Measurements from ENCODE around the gene DEGS2.

DEGS2 gene

DNA sequence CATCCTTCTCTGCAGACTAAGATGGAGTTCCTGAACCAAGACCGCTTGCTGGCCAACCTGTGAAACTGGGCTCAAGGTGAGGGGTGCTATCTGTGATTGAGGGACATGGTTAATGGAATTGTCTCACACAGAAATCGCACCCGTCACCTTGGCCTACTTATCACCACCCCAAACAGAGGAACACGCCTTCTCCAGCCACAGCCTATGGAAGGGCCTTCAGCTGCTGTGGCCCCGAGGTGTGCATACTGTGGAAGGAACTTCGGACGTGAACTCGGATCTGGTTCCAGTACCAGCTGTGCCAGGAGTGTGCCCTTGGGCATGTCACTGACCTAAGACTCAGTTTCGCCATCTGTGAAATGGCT is 49.9 kb downstream of the DEGS2 start:
- TF ChIP-seq YY1 (IDR thresholded peaks at IDR 0.05; ENCODE audit: insufficient read depth, insufficient read length), result no peak
- TF ChIP-seq ZNF274 (IDR thresholded peaks at IDR 0.05; ENCODE audit: low read depth, low read length), result no peak
- TF ChIP-seq SUZ12 (IDR thresholded peaks at IDR 0.05; ENCODE audit: extremely low read depth, insufficient read depth, insufficient read length), result no peak
- peaks cover 7% of the 10 kb centered on the region for H3K36me3 ChIP-seq (ENCODE audit: insufficient read depth, insufficient read length, low read length)

DNA sequence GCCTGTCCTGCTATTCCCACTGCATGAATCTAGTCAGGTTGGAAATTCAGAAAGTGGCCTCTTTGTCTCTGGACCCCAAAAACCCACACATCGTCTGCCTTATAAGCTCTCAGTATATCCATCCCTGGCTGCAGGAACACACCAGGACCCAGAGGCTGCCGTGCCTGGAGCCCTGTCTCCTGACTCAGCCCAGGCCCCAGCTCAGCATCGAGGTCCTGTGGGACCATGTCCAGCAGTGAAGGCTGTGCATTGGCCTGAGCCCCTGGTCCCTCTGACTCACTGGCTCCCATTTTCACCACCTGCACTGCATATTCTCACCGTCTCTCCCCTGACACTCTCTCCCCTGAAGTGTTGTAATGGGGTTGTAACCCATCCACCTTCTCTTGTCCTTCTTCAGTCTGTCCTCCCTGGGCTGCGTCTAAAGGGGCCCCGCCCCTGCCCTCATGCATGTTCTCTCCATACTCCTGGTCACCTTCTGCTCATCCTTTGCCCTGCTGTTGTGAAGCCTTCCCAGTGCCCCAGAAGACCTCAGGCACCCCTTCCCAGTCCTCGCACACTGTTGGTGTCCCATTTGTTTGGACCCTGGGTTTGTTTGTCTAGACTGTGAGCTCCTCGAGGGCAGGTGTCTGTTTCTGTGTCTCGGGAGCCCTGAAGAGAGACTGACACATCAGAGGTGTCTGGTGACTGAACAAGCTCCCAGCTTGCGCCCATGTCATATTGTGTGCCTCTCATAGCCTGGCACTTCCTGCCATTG is 50.4 kb downstream of the DEGS2 start:
- no peak overlapping the region for H3K4me3 ChIP-seq (ENCODE audit: insufficient read length, low read depth)
- no peak overlapping the region for H3K9ac ChIP-seq (ENCODE audit: insufficient read length, low read depth)
- DNase-seq (ENCODE audit: low read depth, low spot score), result no peak
- no peaks in the 10 kb centered on the region for H3K27me3 ChIP-seq (ENCODE audit: insufficient read depth, insufficient read length)
- TF ChIP-seq YY1 (IDR thresholded peaks at IDR 0.05; ENCODE audit: insufficient read depth, insufficient read length) (no peak), ZNF274 (IDR thresholded peaks at IDR 0.05; ENCODE audit: low read depth, low read length) (no peak), SUZ12 (IDR thresholded peaks at IDR 0.05; ENCODE audit: extremely low read depth, insufficient read depth, insufficient read length) (no peak)
- peaks cover 7% of the 10 kb centered on the region for H3K36me3 ChIP-seq (ENCODE audit: insufficient read depth, insufficient read length, low read length)
- H3K9me3 ChIP-seq (ENCODE audit: insufficient read depth, low read length), result no peaks in the 10 kb centered on the region
- H3K4me1 ChIP-seq (ENCODE audit: insufficient read depth, insufficient read length), result peaks cover 12% of the 10 kb centered on the region

More for the DNA sequence above, 49.9 kb downstream of the DEGS2 start:
- H3K9ac ChIP-seq (ENCODE audit: insufficient read length, low read depth), result no peak overlapping the region
- peaks cover 12% of the 10 kb centered on the region for H3K4me1 ChIP-seq (ENCODE audit: insufficient read depth, insufficient read length)
- H3K27me3 ChIP-seq (ENCODE audit: insufficient read depth, insufficient read length), result no peaks in the 10 kb centered on the region
- no peak overlapping the region for H3K4me3 ChIP-seq (ENCODE audit: insufficient read length, low read depth)
- H3K9me3 ChIP-seq (ENCODE audit: insufficient read depth, low read length), result no peaks in the 10 kb centered on the region
- no peak for DNase-seq (ENCODE audit: low read depth, low spot score)

DNA sequence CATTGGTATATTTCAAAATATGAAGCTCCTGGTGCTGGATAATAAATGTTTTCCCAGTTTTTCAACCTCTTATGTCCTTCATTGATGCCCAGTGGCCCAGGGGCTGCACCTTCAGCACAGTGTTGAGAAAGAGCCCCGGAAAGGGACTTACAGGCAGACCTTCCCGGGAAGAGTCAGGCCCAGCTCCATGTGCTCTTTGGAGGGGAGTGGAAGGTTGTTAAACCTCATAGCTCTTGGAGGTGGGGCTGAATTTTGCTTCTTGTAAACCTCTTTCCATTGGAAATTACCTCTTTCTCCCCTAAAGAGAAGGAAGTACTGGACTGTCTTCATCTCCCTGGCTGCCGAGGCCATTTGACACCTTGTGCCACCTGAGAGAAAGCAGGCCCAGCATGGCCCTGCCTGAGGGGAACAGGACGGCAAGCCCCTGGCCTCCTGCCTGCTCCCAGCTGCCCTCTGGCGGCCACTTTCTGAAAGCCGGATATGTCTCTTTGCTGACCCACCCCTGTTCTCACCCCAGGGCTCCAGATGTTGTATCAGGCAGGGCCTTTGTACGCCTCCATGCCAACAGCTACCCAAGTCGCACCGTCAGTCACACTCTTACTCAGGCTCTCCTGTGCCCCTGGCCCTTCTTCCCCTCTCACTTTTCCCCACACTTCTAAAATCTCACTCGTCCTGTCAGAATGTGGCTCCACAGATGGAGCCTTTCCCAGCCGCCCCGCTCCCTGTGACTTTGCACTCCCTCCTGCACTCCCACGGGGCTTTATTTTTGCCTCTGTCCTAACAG is 51.2 kb downstream of the DEGS2 start:
- TF ChIP-seq SUZ12 (IDR thresholded peaks at IDR 0.05; ENCODE audit: extremely low read depth, insufficient read depth, insufficient read length) (no peak), YY1 (IDR thresholded peaks at IDR 0.05; ENCODE audit: insufficient read depth, insufficient read length) (no peak), ZNF274 (IDR thresholded peaks at IDR 0.05; ENCODE audit: low read depth, low read length) (no peak)
- no peaks in the 10 kb centered on the region for H3K27me3 ChIP-seq (ENCODE audit: insufficient read depth, insufficient read length)
- no peak overlapping the region for H3K9ac ChIP-seq (ENCODE audit: insufficient read length, low read depth)
- H3K36me3 ChIP-seq (ENCODE audit: insufficient read depth, insufficient read length, low read length), result peaks cover 7% of the 10 kb centered on the region
- H3K4me3 ChIP-seq (ENCODE audit: insufficient read length, low read depth), result no peak overlapping the region
- no peaks in the 10 kb centered on the region for H3K9me3 ChIP-seq (ENCODE audit: insufficient read depth, low read length)
- DNase-seq (ENCODE audit: low read depth, low spot score), result peak; percentile 44
- peaks cover 12% of the 10 kb centered on the region for H3K4me1 ChIP-seq (ENCODE audit: insufficient read depth, insufficient read length)

DNA sequence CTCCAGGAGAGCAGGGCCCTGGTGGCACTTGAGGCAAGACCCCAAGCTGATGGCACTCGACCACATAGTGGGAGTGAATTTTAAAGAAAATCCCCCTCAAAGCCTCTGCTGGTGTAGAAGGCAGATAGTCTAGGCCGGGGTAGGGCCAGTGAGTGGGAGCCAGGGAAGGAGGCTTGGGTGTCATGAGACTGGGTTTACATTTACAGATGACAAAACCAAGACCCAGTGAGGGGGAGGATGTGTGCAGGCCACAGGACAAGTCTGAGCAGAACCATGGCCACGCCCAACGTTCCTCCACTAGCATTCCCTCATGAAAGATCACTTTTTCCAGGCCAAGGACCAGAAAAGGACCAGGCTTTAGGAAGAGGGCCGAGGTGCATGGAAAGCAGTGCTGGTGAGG is 52.2 kb downstream of the DEGS2 start:
- no peak overlapping the region for H3K9ac ChIP-seq (ENCODE audit: insufficient read length, low read depth)
- H3K27me3 ChIP-seq (ENCODE audit: insufficient read depth, insufficient read length), result no peaks in the 10 kb centered on the region
- no peak overlapping the region for H3K4me3 ChIP-seq (ENCODE audit: insufficient read length, low read depth)
- peaks cover 7% of the 10 kb centered on the region for H3K36me3 ChIP-seq (ENCODE audit: insufficient read depth, insufficient read length, low read length)
- DNase-seq (ENCODE audit: low read depth, low spot score), result no peak
- H3K4me1 ChIP-seq (ENCODE audit: insufficient read depth, insufficient read length), result peaks cover 9% of the 10 kb centered on the region
- TF ChIP-seq ZNF274 (IDR thresholded peaks at IDR 0.05; ENCODE audit: low read depth, low read length) (no peak), YY1 (IDR thresholded peaks at IDR 0.05; ENCODE audit: insufficient read depth, insufficient read length) (no peak)
- no peaks in the 10 kb centered on the region for H3K9me3 ChIP-seq (ENCODE audit: insufficient read depth, low read length)

DNA sequence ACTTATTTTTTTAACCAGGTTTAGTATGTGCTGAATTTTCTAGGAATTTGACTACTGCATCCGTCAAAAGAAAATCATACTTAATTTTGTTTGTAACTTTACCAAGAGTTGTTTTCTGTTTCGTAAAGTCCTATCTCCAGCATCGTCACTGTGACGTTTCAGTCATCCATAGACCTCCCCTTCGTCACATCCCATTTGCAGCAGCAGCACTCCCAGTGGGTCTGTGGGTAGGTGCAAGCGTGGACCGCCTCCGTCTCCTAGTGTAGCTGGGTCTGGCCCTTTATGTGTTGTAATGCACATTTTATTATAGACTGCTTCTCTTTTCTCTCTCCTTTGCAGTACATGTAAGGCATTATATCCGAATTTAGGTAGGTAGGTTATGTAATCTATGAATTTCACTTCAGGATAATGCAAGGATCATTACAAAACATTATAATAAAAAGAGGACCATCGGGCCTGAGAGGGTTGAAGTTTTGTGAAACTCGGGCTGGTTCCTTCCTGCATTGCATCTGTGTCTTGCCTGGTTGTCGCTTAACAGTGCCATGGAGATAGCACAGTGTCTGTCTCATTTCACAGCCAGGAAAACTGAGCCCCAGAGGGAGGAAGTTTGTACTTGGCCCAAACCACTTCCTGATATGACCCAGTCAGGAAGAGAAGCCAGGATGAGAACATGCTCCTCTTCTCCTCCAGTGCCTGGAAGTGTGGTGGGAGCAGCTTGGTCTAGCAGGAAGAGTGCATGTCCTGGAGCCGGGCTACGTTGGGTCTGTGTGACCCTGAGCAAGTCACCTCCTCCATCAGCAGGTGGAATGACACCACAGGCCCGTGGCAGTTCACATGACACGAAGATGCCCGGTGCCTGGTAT is 53.0 kb downstream of the DEGS2 start:
- no peak for TF ChIP-seq SUZ12 (IDR thresholded peaks at IDR 0.05; ENCODE audit: extremely low read depth, insufficient read depth, insufficient read length)
- TF ChIP-seq YY1 (IDR thresholded peaks at IDR 0.05; ENCODE audit: insufficient read depth, insufficient read length), result no peak
- TF ChIP-seq ZNF274 (IDR thresholded peaks at IDR 0.05; ENCODE audit: low read depth, low read length), result no peak
- no peaks in the 10 kb centered on the region for H3K9me3 ChIP-seq (ENCODE audit: insufficient read depth, low read length)
- no peaks in the 10 kb centered on the region for H3K27me3 ChIP-seq (ENCODE audit: insufficient read depth, insufficient read length)
- peaks cover 7% of the 10 kb centered on the region for H3K36me3 ChIP-seq (ENCODE audit: insufficient read depth, insufficient read length, low read length)
- no peak overlapping the region for H3K4me3 ChIP-seq (ENCODE audit: insufficient read length, low read depth)
- no peak for DNase-seq (ENCODE audit: low read depth, low spot score)
- H3K4me1 ChIP-seq (ENCODE audit: insufficient read depth, insufficient read length), result peaks cover 9% of the 10 kb centered on the region
- H3K9ac ChIP-seq (ENCODE audit: insufficient read length, low read depth), result no peak overlapping the region

DNA sequence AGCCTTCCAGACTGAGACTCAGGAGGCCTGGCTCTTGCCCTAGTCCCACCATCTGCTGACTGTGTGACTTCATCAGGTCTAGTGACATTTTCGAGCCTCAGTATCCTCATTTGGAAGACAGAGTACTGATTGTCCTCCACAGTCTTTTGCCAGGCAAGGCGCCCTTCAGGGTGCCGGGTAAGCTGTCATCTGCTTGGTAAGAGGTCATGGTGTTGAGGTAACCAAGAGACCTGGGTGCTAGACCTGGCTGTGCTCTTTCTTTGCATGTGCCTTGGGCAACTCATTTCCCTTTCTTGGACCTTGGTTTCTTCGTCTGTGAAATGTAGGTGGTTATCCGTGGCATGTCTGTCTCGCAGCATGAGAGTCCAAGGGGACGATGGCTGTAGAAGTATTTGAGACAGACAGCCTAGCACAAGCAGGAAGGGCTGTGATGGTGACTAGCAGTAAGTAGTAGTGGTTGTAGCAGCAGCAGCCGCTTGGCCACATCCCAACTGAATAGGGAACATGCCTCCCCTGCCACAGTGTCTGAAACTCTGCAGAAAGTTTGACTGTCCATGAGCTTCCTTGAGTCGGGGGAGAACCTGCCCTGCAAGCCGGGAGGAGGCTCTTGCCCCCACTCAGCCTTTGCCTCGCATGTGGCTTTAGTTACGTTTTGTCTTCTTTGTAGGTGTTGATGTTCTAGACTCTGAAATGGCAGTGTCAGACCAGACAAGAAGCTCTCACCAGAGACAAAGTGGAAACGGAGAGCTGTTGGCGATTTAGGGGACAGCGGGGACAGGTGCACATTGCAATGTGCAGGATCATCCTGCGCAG is 53.9 kb downstream of the DEGS2 start:
- Histone ChIP-seq H3K36me3 (ENCODE audit: insufficient read depth, insufficient read length, low read length) (peaks cover 7% of the 10 kb centered on the region), H3K9ac (ENCODE audit: insufficient read length, low read depth) (no peak overlapping the region), H3K4me1 (ENCODE audit: insufficient read depth, insufficient read length) (peaks cover 5% of the 10 kb centered on the region), H3K4me3 (ENCODE audit: insufficient read length, low read depth) (no peak overlapping the region), H3K9me3 (ENCODE audit: insufficient read depth, low read length) (no peaks in the 10 kb centered on the region), H3K27me3 (ENCODE audit: insufficient read depth, insufficient read length) (no peaks in the 10 kb centered on the region)
- TF ChIP-seq SUZ12 (IDR thresholded peaks at IDR 0.05; ENCODE audit: extremely low read depth, insufficient read depth, insufficient read length) (no peak), YY1 (IDR thresholded peaks at IDR 0.05; ENCODE audit: insufficient read depth, insufficient read length) (no peak), ZNF274 (IDR thresholded peaks at IDR 0.05; ENCODE audit: low read depth, low read length) (no peak)
- DNase-seq (ENCODE audit: low read depth, low spot score), result no peak
